HG03439 (cell line): ENCODE data around the gene CLDN19.
"Not testable (repeated sequence)": the region's sequence is repeated elsewhere in the genome, so short reads cannot be mapped to it uniquely, and the experiment has no call there.

Source experiments
- ATAC-seq: cut with Tn5 transposase; IDR thresholded peaks from one replicate; pipeline ENCODE4 v1.9.1; 2021; ENCODE audit warnings: mild to moderate bottlenecking, moderate library complexity; ENCODE audit not compliant: unreplicated experiment

Gene CLDN19

GRCh38 chr1:42761567-42761966 lies 21.5 kb upstream of the CLDN19 start:
- no peak for ATAC-seq

DNA sequence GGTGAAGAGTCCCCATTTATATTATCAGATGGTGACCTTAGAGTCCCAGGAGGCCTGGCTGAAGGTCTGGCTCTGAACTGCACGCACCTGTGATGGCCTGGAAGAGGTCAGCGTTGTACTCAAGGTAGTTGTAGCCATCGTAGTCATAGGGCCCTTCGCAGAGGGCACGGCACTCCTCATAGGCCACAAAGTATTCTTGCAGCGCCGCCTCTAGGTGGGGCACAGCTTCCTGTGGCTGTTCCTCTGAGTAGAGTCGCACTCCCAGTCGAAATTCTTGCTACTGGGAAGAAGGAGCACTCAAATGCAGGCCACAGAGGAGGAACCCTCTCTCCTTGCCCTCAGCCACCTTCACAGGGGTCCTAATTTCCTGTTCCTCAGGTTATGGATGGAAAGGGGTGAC lies 19.1 kb upstream of the CLDN19 start:
- no peak for ATAC-seq

DNA sequence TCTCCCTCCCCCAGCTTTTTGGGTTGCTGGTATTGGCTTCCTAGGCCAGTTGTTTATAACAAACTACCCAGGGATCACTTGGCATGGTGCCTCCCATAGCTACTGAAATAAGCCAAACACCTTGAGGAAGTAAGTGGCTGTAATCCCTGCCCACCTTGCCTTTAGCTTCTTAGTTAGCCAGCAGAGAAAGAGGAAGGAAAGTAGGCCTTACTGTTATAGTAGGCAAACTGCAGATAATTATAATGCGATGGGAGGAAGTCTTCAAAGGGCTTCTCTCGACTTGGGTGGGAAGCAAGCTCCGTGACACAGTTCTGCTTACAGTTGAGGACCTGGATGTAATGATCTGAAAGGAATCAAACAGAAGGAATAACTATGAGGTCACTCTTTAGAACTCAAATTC lies 18.6 kb upstream of the CLDN19 start:
- no peak for ATAC-seq

DNA sequence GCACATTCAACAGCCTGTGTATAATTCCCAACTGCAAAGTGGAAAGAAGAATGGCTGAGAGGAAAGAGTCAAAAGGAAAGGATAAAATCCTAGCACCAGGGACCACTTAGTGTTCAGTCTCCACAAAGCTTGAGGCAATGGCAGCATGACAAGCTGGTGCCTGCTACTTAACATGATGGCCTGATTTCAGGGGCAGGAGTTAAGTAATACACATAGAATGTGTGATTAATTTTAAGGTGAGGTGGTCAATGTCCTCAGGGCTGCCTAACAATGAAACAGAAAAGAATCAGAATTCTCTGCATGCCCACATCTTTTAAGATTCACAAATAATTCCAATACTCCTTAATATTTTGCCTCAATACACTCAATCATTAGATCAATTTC lies 17.8 kb upstream of the CLDN19 start:
- ATAC-seq, result no peak

GRCh38 chr1:42756956-42757891 lies 17.2 kb upstream of the CLDN19 start:
- ATAC-seq, result no peak

GRCh38 chr1:42753070-42753469 lies 13.0 kb upstream of the CLDN19 start:
- ATAC-seq, result no peak

GRCh38 chr1:42752284-42752683 lies 12.2 kb upstream of the CLDN19 start:
- no peak for ATAC-seq

DNA sequence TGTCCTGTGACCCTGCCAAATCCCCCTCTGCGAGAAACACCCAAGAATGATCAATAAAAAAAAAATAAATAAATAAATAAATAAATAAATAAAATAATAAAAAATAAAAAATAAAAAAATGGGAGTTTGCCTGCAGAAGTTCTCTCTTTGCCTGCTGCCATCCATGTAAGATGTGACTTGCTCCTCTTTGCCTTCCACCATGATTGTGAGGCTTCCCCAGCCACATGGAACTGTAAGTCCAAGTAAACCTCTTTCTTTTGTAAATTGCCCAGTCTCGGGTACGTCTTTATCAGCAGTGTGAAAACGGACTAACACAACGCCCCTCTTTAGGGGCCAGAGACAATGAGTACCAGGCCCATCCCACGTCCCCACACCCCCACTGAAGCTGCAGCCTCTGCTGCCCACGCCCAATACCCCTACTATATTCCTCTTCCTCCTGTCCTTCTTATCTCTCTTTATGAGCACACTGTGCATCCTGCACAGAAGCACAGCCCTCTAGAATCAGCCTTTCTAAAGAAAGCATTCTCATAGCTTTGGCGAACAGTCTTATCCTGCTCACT lies 11.6 kb upstream of the CLDN19 start:
- not testable (repeated sequence) for ATAC-seq

- no peak for ATAC-seq
These were observed 10.0 kb upstream of the CLDN19 start for GRCh38 chr1:42750041-42750440.

GRCh38 chr1:42748461-42749410 lies 8.7 kb upstream of the CLDN19 start:
- ATAC-seq, result no peak

DNA sequence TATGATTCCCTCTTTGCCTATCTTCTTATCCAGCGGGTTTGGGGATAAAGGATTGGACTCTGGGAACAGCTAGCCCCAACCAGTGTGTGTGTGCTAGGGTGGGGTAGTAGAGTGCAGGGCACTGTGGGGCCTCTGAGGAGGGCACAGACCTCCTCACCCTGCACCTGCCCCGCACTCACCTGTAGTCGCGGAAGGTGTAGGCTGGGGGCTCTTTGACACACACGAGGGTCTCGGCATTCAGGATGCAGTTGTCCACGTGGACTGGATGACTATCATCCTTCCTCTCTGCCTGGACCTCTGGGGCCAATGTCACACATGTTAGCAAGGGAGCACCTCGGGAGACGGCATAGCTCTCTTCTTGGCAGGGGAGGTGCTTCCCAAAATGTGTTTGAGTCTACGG lies 8.0 kb upstream of the CLDN19 start:
- ATAC-seq, result no peak

GRCh38 chr1:42747125-42747524 lies 7.1 kb upstream of the CLDN19 start:
- ATAC-seq, result no peak

DNA sequence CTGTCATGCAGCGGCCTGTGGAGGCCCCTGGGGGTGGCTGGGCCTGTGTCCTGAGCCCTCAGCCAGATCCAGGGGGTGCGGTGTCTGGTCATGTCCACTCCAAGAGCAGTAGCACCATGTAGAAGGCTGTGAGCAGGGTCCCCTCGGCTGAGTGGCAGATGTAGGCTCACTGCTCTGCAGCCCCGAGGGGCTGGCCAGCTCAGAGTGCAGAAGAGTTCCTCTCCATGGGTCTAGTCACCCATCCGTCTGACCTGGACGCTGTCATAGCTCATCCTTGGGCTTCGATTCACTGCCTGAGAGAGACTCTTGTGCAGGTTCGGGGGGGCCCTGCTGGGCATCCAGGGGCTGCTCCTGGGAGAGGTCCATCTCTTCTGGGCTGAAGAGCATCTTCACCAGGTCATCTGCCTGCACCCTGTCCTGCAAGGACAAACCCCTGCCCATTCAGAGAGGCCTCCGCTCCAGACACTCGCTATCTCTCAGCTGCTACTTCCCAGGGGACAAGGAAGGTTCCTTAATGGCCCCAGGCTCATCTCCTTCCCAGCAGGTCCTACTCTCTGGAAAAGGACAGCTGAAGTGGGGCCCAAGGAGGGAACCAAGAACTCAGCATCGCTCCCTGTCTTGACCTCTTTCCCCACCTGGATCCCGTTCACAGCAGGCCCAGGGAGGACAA lies 6.5 kb upstream of the CLDN19 start:
- ATAC-seq, result no peak

GRCh38 chr1:42745851-42746250 lies 5.8 kb upstream of the CLDN19 start:
- ATAC-seq, result no peak

DNA sequence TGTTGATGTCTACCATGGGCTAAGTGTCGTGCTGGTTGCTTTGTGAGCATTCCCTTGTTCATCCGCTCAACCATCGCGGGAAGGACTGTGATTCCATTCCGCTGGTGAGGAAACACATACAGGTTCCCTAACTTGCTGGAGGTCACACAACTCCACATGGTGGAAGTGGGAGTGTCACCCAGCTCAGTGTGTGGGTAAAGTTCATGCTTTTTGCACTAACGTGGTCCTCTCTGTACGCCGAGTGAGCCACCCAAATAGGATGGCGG lies 4.0 kb upstream of the CLDN19 start:
- no peak for ATAC-seq

DNA sequence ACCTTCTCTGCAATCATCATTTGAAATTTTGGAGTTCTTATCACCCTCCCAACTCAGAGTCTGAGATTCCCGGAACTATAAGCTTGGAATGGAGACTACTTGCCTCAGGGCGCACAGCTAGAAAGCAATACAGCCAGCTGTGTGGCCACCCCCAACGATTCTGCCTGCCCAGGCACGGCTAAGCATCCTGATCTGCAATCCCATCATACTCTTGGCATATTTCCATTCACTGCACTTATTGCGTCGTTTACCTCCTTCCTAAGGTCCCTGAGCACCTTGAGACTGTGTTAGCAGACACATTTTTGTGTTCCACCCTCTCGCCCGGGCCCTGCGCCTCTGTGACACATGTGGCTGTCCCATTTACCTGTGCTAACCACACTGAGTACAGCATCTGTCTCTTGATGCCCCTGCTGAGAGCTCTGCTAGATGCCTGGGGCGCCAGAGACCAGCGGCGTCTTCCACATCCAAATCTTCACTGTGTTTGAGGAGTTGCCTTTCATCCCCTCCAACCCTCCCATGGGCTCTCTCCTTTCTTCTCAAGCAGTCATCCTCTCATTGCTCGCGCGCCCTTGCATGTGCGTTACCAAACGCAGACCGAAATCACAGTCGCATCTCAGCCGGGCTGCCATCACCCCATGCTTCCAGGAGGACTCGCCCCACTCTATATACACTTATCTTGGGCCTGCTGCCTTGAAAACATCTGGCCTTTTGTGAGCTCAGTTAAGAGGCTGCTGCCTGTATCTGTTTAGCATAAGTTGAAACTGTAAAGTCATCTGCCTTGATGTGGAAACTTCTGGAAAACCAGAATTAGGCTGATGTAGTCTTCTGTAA lies 3.5 kb upstream of the CLDN19 start:
- no peak for ATAC-seq

DNA sequence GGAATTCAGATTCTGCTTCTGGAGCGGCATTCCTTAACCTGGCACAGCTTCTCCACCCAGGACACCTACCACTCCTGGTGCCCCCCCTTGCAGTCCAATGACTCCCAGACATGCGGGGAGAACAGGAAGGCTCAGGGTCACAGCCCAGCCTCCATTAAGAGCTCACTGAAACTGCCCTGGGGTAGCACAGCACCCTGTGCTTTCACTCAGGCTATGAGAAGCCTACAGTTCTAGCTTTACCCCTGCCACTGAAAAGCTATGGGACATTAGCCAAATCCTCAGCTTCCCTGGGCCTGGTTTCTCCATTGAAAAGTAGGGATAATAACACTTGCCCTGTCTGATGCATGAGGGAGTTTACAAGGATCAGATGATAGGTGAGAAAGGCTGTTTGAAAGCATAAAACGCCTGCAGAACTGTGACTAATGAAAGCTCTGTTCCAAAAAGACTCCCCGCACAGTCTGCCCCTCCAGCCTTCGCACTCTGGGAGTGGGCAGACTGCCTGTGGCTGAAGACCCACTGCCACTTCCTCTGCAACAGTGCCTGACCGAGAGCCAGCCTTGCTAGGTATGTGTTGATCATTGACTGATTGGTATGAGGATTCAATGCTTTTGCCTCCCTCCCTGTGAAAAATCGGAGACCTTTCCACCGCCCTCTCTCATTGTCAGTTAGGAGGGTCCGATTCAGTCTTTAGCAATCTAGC lies 2.7 kb upstream of the CLDN19 start:
- no peak for ATAC-seq

DNA sequence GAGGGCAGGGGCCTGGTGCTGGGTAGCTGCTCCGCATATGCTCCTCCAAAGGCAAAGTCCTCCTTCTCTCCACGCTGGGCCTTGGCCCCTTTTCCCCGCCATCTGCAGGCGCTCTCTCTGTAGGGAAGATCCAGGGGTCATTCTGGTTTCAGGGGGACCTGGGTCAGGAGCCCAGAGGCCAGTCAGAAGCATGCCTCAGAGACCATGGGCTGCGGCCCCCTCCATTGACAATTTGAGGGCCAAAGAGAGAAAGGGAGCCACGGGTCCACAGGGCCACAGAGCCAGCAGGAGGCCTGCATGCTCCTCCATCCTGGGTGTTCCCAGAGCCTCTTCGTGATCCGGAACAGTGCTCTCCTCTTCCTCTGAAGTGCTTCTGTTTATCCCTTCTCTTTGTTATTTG lies 2.1 kb upstream of the CLDN19 start:
- ATAC-seq, result no peak

DNA sequence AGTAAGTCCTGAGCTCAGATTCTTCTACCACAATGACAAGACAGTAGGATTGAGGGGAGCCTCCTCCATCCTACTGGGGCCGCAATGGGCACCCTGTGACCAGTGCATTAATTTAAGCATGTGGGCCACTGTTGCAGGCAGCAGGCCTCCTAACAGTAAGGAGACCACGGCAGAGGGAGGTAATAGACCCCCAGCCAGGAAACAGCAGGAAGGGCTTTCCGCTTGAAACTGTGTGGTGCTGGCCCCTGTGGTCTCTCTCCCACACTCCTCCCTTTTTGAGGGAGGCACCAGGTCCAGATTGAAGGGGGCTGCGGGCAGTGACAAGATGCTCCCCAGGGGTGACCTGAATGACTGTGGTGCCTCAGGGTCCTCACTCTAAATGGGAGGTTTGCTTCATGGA lies 1.7 kb upstream of the CLDN19 start:
- no peak for ATAC-seq
